ENCODE results near the gene EARS2. TPM values are rescaled to one million over a fixed set of nuclear protein-coding genes. Genes with fewer than 3 reads are reported as not detected.

EARS2 gene
- total and polyA plus RNA-seq, 10 of the 15 experiments (the other 5 are each of a cell fraction or from before 2014, with no cell fraction given) = 12.9 to 65.9 (median 33.5) TPM

GRCh38 chr16:23587726-23588125, 30.6 kb upstream of the EARS2 start:
- RAD21 ChIA-PET (ENCODE audit: unreplicated experiment) = no interaction called here
- ATAC-seq (no peak), FAIRE-seq (no peak), DNase-seq (ENCODE audit: low read depth, low spot score) (no peak)
- CTCF ChIA-PET = no interaction called here
- peaks cover 19% of the 10 kb centered on the region for H3K79me2 ChIP-seq (ENCODE audit: control insufficient read depth, insufficient read depth, low read length)
- peaks cover 13 to 36% of the 10 kb centered on the region in 2 experiments for H3K36me3 ChIP-seq (ENCODE audit: control insufficient read depth in 2 of 2, insufficient read depth in 2 of 2, low read length in 1 of 2)
- TF ChIP-seq YBX1 (IDR thresholded peaks at IDR 0.05) = no peak
- no peak for TF ChIP-seq NFIC (IDR thresholded peaks at IDR 0.05; ENCODE audit: low read depth, low read length)
- TF ChIP-seq RB1 (IDR thresholded peaks at IDR 0.05; ENCODE audit: borderline replicate concordance) = no peak
- TF ChIP-seq ZBTB33 (IDR thresholded peaks at IDR 0.05) = no peak
- TF ChIP-seq NR2F1 (conservative IDR thresholded peaks at IDR 0.05) = no peak
- TF ChIP-seq USF1 (IDR thresholded peaks at IDR 0.05; ENCODE audit: borderline replicate concordance, extremely low read length, insufficient read depth, low read depth, low read length) = no peak
- TF ChIP-seq SMARCA5 (IDR thresholded peaks at IDR 0.05) = no peak
- no peak for TF ChIP-seq CBX3 (IDR thresholded peaks at IDR 0.05; ENCODE audit: borderline replicate concordance, low read depth)
- no peak for TF ChIP-seq ZNF217 (IDR thresholded peaks at IDR 0.05)
- no peak for TF ChIP-seq SPI1 (IDR thresholded peaks at IDR 0.05; ENCODE audit: borderline replicate concordance, insufficient read depth, low read depth, low read length)
- no peak overlapping the region for H3K4me2 ChIP-seq (ENCODE audit: control insufficient read depth, insufficient read depth)
- 98% methylated on average over 5 of the region's 5 CpGs for WGBS (ENCODE audit: insufficient coverage, insufficient replicate concordance, low lambda C conversion rate, missing lambda C conversion rate)
- H3K9me3 ChIP-seq (replicated peaks; ENCODE audit: control insufficient read depth, insufficient read depth, low read length) = no peaks in the 10 kb centered on the region
- H2AFZ ChIP-seq (ENCODE audit: control insufficient read depth, low read depth, low read length) = no peak overlapping the region
- no peaks in the 10 kb centered on the region for H4K20me1 ChIP-seq (ENCODE audit: control insufficient read depth, insufficient read depth)
- no peaks in the 10 kb centered on the region for H3K4me1 ChIP-seq (ENCODE audit: control insufficient read depth, insufficient read depth, low read length)
- H3K9ac ChIP-seq (ENCODE audit: control insufficient read depth, insufficient read depth, low read length) = no peak overlapping the region
- no peak overlapping the region for H3K27ac ChIP-seq (ENCODE audit: control insufficient read depth, insufficient read depth)
- intact Hi-C loops (cut with micrococcal nuclease; ENCODE audit: unreplicated experiment) = no loop called here
- H3K27me3 ChIP-seq (replicated peaks in 1 of 2; ENCODE audit: control insufficient read depth in 2 of 2, insufficient read depth in 2 of 2, low read length in 1 of 2) = no peaks in the 10 kb centered on the region
- BruUV-seq (replicated peaks) = no TSS peak
- POLR2A ChIA-PET = no interaction called here
- H3K4me3 ChIP-seq = no peak overlapping the region
- SMC1A ChIA-PET (ENCODE audit: uncharacterized antibody, unreplicated experiment) = no interaction called here
- in situ Hi-C loops (cut with MboI) = no loop called here

All from GM12878 (cell line).